GM19238 (cell line): ENCODE data around the gene RABGEF1.
"Not testable (repeated sequence)": the region's sequence is repeated elsewhere in the genome, so short reads cannot be mapped to it uniquely, and the experiment has no call there.

Experiments
- DNase-seq: peaks from one replicate; pipeline ENCODE4 v3.0.0; 2011; ENCODE audit warnings: low spot score; ENCODE audit not compliant: insufficient read length

RABGEF1 gene

GRCh38 chr7:66764905-66765304 lies 24.4 kb downstream of the RABGEF1 start:
- not testable (repeated sequence) for DNase-seq

- DNase-seq = not testable (repeated sequence)
Measured at GRCh38 chr7:66765322-66766025, 24.9 kb downstream of the RABGEF1 start.

- no peak for DNase-seq
Measured at GRCh38 chr7:66766041-66766440, 25.5 kb downstream of the RABGEF1 start.

- DNase-seq = not testable (repeated sequence)
Measured at GRCh38 chr7:66767486-66767885, 27.0 kb downstream of the RABGEF1 start.

- no peak for DNase-seq
Measured at GRCh38 chr7:66768865-66769832, 28.6 kb downstream of the RABGEF1 start.

GRCh38 chr7:66769833-66770512 lies 29.4 kb downstream of the RABGEF1 start:
- no peak for DNase-seq

- no peak for DNase-seq
Measured at GRCh38 chr7:66771795-66772194, 31.3 kb downstream of the RABGEF1 start.

GRCh38 chr7:66773744-66774143 lies 33.2 kb downstream of the RABGEF1 start:
- not testable (repeated sequence) for DNase-seq

GRCh38 chr7:66776383-66776782 lies 35.9 kb downstream of the RABGEF1 start:
- not testable (repeated sequence) for DNase-seq

GRCh38 chr7:66776800-66777442 lies 36.4 kb downstream of the RABGEF1 start:
- DNase-seq = no peak

- DNase-seq = no peak
Measured at GRCh38 chr7:66778201-66778600, 37.7 kb downstream of the RABGEF1 start.

- DNase-seq = no peak
Measured at GRCh38 chr7:66779669-66780409, 39.3 kb downstream of the RABGEF1 start.

GRCh38 chr7:66781408-66782090 lies 41.0 kb downstream of the RABGEF1 start:
- no peak for DNase-seq

- DNase-seq = not testable (repeated sequence)
Measured at GRCh38 chr7:66782875-66783274, 42.3 kb downstream of the RABGEF1 start.

GRCh38 chr7:66783887-66784595 lies 43.5 kb downstream of the RABGEF1 start:
- DNase-seq = not testable (repeated sequence)

- DNase-seq = no peak
Measured at GRCh38 chr7:66790196-66790595, 49.7 kb downstream of the RABGEF1 start.

GRCh38 chr7:66790725-66791124 lies 50.2 kb downstream of the RABGEF1 start:
- no peak for DNase-seq

GRCh38 chr7:66800591-66800990 lies 60.1 kb downstream of the RABGEF1 start:
- DNase-seq = no peak

- no peak for DNase-seq
Measured at GRCh38 chr7:66804001-66804400, 63.5 kb downstream of the RABGEF1 start.
